ENCODE results near the gene PATJ. TPM values are rescaled to one million over a fixed set of nuclear protein-coding genes. Genes with fewer than 3 reads are reported as not detected.

Gene PATJ
- total and polyA plus RNA-seq, 2 donors (not counting 1 experiment from before 2014, with no cell fraction given), result 8.0 to 45.3 TPM

- Histone ChIP-seq H3K79me2 (ENCODE audit: control insufficient read depth, insufficient read depth, low read length) (no peaks in the 10 kb centered on the region), H3K4me1 (ENCODE audit: control insufficient read depth in 2 of 2, insufficient read depth in 2 of 2, low read length in 2 of 2) (no peaks in the 10 kb centered on the region), H2AFZ (ENCODE audit: insufficient read depth, low read depth, low read length, poor library complexity, severe bottlenecking) (no peak overlapping the region), H4K20me1 (ENCODE audit: control insufficient read depth, insufficient read depth, low read length, poor library complexity, severe bottlenecking) (no peaks in the 10 kb centered on the region), H3K4me2 (replicated peaks; ENCODE audit: low read depth, low read length, poor library complexity, severe bottlenecking) (no peak overlapping the region), H3K9me3 (ENCODE audit: control extremely low read depth in 1 of 3, control insufficient read depth in 2 of 3, insufficient read depth in 1 of 3, low read length in 2 of 3) (no peaks in the 10 kb centered on the region), H3K27me3 (replicated peaks in 1 of 4; ENCODE audit: control extremely low read depth in 1 of 4, control insufficient read depth in 3 of 4, insufficient read depth in 4 of 4, low read length in 3 of 4) (no peaks in the 10 kb centered on the region), H3K9ac (ENCODE audit: low read length) (no peak overlapping the region), H3K27ac (ENCODE audit: low read length in 2 of 2) (no peak overlapping the region), H3K4me3 (ENCODE audit: control extremely low read depth in 1 of 5, extremely low read depth in 1 of 5, insufficient read depth in 1 of 5, low read depth in 2 of 5, low read length in 4 of 5) (no peak overlapping the region), H3K36me3 (replicated peaks in 1 of 2; ENCODE audit: control extremely low read depth in 1 of 2, control insufficient read depth in 1 of 2, extremely low read depth in 1 of 2, insufficient read depth in 2 of 2, low read length in 1 of 2) (no peaks in the 10 kb centered on the region)
- DNase-seq (no peak), ATAC-seq (ENCODE audit: low read depth) (no peak)
- TF ChIP-seq EZH2 (IDR thresholded peaks at IDR 0.05; ENCODE audit: borderline replicate concordance, insufficient read depth, low read depth, low read length, poor library complexity, severe bottlenecking) (no peak), CTCF (IDR thresholded peaks at IDR 0.05) (no peak)
- 78% methylated on average over 7 of the region's 9 CpGs for WGBS (ENCODE audit: insufficient coverage)
- intact Hi-C loops (cut with micrococcal nuclease), result no loop called here
- no peak overlapping the region for H3K4me3 Mint-ChIP-seq
- H3K27ac Mint-ChIP-seq, result no peak overlapping the region
- CTCF ChIA-PET, result interaction anchor here (2.5 to 3.0 kb wide), 3 partner anchors 11 to 663 kb away, joined by 12 to 33 read pairs (median 21); no protein-coding TSS in a partner anchor
- POLR2A ChIA-PET, result no interaction called here
- H3K4me1 Mint-ChIP-seq, result no peaks in the 10 kb centered on the region
- no peaks in the 10 kb centered on the region for H3K27me3 Mint-ChIP-seq
- H3K9me3 Mint-ChIP-seq (ENCODE audit: insufficient read depth), result no peaks in the 10 kb centered on the region
These were observed 342.1 kb downstream of the PATJ start for GRCh38 chr1:62084310-62084890.

GRCh38 chr1:62088439-62088838 is 346.2 kb downstream of the PATJ start:
- intact Hi-C loops (cut with micrococcal nuclease), result no loop called here
- H3K9me3 Mint-ChIP-seq (ENCODE audit: insufficient read depth), result no peaks in the 10 kb centered on the region
- Histone ChIP-seq H3K4me3 (ENCODE audit: control extremely low read depth in 1 of 5, extremely low read depth in 1 of 5, insufficient read depth in 1 of 5, low read depth in 2 of 5, low read length in 4 of 5) (no peak overlapping the region), H3K4me2 (replicated peaks; ENCODE audit: low read depth, low read length, poor library complexity, severe bottlenecking) (no peak overlapping the region), H3K4me1 (ENCODE audit: control insufficient read depth in 2 of 2, insufficient read depth in 2 of 2, low read length in 2 of 2) (no peaks in the 10 kb centered on the region), H3K27ac (ENCODE audit: low read length in 2 of 2) (no peak overlapping the region), H3K27me3 (replicated peaks in 1 of 4; ENCODE audit: control extremely low read depth in 1 of 4, control insufficient read depth in 3 of 4, insufficient read depth in 4 of 4, low read length in 3 of 4) (no peaks in the 10 kb centered on the region), H4K20me1 (ENCODE audit: control insufficient read depth, insufficient read depth, low read length, poor library complexity, severe bottlenecking) (no peaks in the 10 kb centered on the region), H3K36me3 (replicated peaks in 1 of 2; ENCODE audit: control extremely low read depth in 1 of 2, control insufficient read depth in 1 of 2, extremely low read depth in 1 of 2, insufficient read depth in 2 of 2, low read length in 1 of 2) (no peaks in the 10 kb centered on the region), H3K9ac (ENCODE audit: low read length) (no peak overlapping the region), H3K9me3 (ENCODE audit: control extremely low read depth in 1 of 3, control insufficient read depth in 2 of 3, insufficient read depth in 1 of 3, low read length in 2 of 3) (no peaks in the 10 kb centered on the region), H2AFZ (ENCODE audit: insufficient read depth, low read depth, low read length, poor library complexity, severe bottlenecking) (no peak overlapping the region), H3K79me2 (ENCODE audit: control insufficient read depth, insufficient read depth, low read length) (no peaks in the 10 kb centered on the region)
- TF ChIP-seq EZH2 (IDR thresholded peaks at IDR 0.05; ENCODE audit: borderline replicate concordance, insufficient read depth, low read depth, low read length, poor library complexity, severe bottlenecking) (no peak), CTCF (IDR thresholded peaks at IDR 0.05) (no peak)
- ChIA-PET POLR2A (interaction anchor here (0.7 kb wide), 1 partner anchor 57 kb away, joined by 3 read pairs; no protein-coding TSS in a partner anchor), CTCF (interaction anchor here (0.7 to 1.5 kb wide), 2 partner anchors 65 to 658 kb away, joined by 3 to 4 read pairs; no protein-coding TSS in a partner anchor)
- H3K4me1 Mint-ChIP-seq, result no peaks in the 10 kb centered on the region
- H3K27me3 Mint-ChIP-seq, result no peaks in the 10 kb centered on the region
- H3K4me3 Mint-ChIP-seq, result no peak overlapping the region
- ATAC-seq (ENCODE audit: low read depth) (no peak), DNase-seq (no peak)
- H3K27ac Mint-ChIP-seq, result no peak overlapping the region
